Skeletal muscle cell (primary cell): ENCODE results near the gene DNAJB8.

Experiments
- DNase-seq: peaks from one replicate; pipeline ENCODE4 v3.0.0-alpha.2; 2010; ENCODE audit warnings: low read depth
- H3K4me3 ChIP-seq: 2 replicates; pipeline ENCODE4 v1.5.1; 2011; ENCODE audit warnings: low read depth, mild to moderate bottlenecking, control low read depth, low read length, moderate library complexity

DNAJB8 gene

DNA sequence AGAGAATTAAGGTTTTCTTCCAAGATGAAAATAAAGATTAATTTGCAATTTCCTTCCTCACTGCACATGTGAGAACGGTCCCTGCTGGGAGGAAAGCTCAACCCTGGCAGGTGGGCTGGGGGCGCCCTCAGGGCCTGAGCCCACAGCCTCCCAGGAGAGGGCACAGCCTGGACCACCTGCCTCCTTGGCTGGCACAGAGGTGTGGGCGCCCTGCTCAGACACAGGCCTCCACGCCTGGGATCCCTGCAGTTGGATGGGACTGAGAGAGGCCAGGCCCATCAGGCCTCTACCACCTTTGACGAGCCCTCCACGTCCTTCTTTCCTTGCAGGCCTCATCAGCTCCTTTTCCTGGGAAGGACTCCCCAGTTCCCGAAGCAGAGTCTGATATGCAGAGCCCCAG is 46.4 kb downstream of the DNAJB8 start:
- no peak for DNase-seq
- H3K4me3 ChIP-seq, result no peak overlapping the region

- DNase-seq, result no peak
- H3K4me3 ChIP-seq, result no peak overlapping the region
These were observed 47.4 kb downstream of the DNAJB8 start for GRCh38 chr3:128419311-128419710.

- DNase-seq, result no peak
- no peak overlapping the region for H3K4me3 ChIP-seq
These were observed 47.8 kb downstream of the DNAJB8 start for GRCh38 chr3:128418900-128419299.

DNA sequence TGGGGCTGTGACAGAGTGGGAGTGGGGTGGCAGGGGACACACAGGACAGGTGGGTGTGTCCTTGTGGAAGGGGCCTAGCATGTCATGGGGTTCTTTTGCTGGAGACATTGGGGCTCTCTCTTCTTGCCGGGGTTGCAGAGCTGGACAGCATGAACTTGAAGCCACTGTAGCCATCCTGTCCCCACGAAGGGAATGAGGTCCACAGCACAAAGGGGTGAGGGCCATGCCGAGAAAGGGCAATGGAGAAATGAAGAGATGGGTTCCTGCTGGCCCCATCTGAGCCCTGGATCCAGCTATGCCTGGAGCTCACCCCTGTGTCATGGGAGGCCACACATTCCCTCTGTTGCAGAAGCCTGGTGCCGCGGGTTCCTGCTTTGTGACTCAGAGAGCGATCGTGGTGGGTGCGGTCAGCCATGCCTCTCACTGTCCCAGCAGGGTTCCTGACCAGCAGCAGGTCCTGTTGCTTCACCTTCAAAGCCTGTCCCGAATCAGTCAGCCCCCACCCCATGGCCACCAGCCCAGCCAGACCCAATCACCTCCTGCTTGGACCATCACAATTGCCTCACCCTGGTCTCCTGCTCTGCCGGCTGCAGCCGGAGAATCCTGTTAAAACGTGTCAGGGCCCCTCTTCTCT is 50.0 kb downstream of the DNAJB8 start:
- DNase-seq, result peak; percentile 27
- no peak overlapping the region for H3K4me3 ChIP-seq

DNA sequence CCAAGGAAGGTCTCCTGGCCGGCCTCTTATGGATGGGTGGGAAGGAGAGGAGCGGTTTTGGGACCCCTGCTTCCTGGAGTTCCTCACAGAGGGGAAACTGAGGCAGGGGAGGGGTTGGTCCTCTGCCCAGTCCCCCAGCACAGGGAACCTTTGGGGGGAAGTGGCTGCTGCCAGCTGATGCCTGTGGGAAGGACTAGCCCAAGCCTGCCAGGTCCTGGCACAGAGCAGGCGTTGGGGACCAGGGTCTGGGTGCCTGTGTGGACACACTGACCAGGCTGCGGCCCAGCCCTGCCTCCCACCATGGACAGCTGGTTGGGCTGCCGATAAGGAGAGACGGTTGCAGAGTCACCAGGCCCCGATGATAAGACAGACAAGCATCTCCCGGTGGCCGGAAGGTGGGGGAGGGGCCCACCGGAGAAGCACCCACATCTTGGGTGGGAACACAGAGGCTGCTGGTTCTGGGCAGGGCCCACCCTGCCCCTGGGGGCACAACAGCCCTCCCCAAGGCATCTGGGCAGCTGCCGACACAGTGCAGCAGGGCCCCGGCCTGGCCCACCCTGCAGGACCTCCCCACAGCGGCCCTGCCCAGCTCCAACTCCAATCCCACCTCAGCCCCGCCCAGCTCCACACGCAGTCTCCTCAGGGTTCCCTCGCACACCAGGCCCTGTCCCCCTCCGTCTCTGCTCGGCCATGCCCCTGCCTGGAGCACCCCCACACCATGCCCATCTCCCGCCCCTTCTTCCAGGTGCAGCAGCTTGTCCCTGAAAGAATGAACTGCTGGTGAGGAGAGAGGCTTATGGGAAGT is 50.7 kb downstream of the DNAJB8 start:
- no peak overlapping the region for H3K4me3 ChIP-seq
- no peak for DNase-seq

DNA sequence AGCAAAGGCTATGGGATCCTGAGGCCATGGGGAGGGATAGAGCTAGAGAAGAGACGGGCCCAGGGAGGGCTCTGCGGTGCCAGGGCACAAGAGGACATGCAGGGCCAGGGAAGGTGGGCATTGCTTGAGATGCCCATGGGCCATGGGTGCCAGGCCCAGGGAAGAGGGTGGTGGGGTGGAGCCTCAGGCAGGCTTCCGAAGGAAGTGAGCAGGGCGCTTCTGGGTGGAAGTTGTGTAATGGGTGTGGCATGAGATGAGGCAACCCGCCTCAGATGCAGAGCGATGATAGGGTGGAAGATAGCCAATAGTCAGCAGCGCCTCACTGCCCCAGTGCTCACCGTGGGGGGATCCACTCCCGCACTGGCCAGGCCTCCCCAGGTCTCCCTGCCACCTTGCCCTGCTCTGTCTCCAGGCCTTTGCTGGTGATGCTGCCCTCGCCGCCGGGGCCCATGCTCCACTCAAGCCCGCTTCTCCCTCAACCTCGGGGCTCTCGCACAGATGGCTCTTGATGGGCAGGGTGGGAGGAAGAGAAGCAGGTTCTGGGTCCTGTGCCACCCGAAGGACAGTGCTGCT is 51.4 kb downstream of the DNAJB8 start:
- H3K4me3 ChIP-seq, result no peak overlapping the region
- no peak for DNase-seq

- H3K4me3 ChIP-seq, result no peak overlapping the region
- DNase-seq, result no peak
These were observed 53.1 kb downstream of the DNAJB8 start for GRCh38 chr3:128413413-128414205.

GRCh38 chr3:128413003-128413370 is 53.7 kb downstream of the DNAJB8 start:
- no peak overlapping the region for H3K4me3 ChIP-seq

More at GRCh38 chr3:128413003-128413370, 53.7 kb downstream of the DNAJB8 start:
- DNase-seq, result no peak
